SK-N-DZ (cell line): ENCODE measurements around the gene HS6ST3.
"Not testable (repeated sequence)": the region's sequence is repeated elsewhere in the genome, so short reads cannot be mapped to it uniquely, and the experiment has no call there.

ENCODE experiments used
- DNase-seq: peaks from one replicate; pipeline ENCODE4 v3.0.0-alpha.2; 2015; ENCODE audit warnings: low spot score

HS6ST3 gene

GRCh38 chr13:96728463-96728862, 638.6 kb downstream of the HS6ST3 start:
- DNase-seq, result no peak

GRCh38 chr13:96730676-96731075, 640.8 kb downstream of the HS6ST3 start:
- no peak for DNase-seq

GRCh38 chr13:96734499-96734898, 644.6 kb downstream of the HS6ST3 start:
- no peak for DNase-seq

GRCh38 chr13:96741779-96742178, 651.9 kb downstream of the HS6ST3 start:
- DNase-seq, result no peak

- no peak for DNase-seq
Observed at GRCh38 chr13:96743296-96744089, 653.6 kb downstream of the HS6ST3 start.

- no peak for DNase-seq
Observed at GRCh38 chr13:96744367-96745331, 654.7 kb downstream of the HS6ST3 start.

GRCh38 chr13:96746886-96747285, 657.0 kb downstream of the HS6ST3 start:
- no peak for DNase-seq

- DNase-seq, result no peak
Observed at GRCh38 chr13:96749825-96750224, 659.9 kb downstream of the HS6ST3 start.

- DNase-seq, result peak; percentile 90
Observed at GRCh38 chr13:96751089-96751488, 661.2 kb downstream of the HS6ST3 start.

GRCh38 chr13:96762876-96763275, 673.0 kb downstream of the HS6ST3 start:
- no peak for DNase-seq

- no peak for DNase-seq
Observed at GRCh38 chr13:96766306-96766705, 676.4 kb downstream of the HS6ST3 start.

- DNase-seq, result no peak
Observed at GRCh38 chr13:96768524-96768923, 678.6 kb downstream of the HS6ST3 start.

- no peak for DNase-seq
Observed at GRCh38 chr13:96769874-96770273, 680.0 kb downstream of the HS6ST3 start.

GRCh38 chr13:96771486-96772367, 681.8 kb downstream of the HS6ST3 start:
- DNase-seq, result no peak

GRCh38 chr13:96772426-96772825, 682.5 kb downstream of the HS6ST3 start:
- DNase-seq, result no peak

GRCh38 chr13:96778302-96778701, 688.4 kb downstream of the HS6ST3 start:
- not testable (repeated sequence) for DNase-seq

GRCh38 chr13:96779691-96780090, 689.8 kb downstream of the HS6ST3 start:
- no peak for DNase-seq

- no peak for DNase-seq
Observed at GRCh38 chr13:96780105-96780504, 690.2 kb downstream of the HS6ST3 start.

GRCh38 chr13:96781141-96781540, 691.2 kb downstream of the HS6ST3 start:
- no peak for DNase-seq

GRCh38 chr13:96782186-96782585, 692.3 kb downstream of the HS6ST3 start:
- DNase-seq, result no peak

GRCh38 chr13:96783057-96783456, 693.1 kb downstream of the HS6ST3 start:
- DNase-seq, result no peak
